ENCODE results near the gene ANKS1B.

DNA sequence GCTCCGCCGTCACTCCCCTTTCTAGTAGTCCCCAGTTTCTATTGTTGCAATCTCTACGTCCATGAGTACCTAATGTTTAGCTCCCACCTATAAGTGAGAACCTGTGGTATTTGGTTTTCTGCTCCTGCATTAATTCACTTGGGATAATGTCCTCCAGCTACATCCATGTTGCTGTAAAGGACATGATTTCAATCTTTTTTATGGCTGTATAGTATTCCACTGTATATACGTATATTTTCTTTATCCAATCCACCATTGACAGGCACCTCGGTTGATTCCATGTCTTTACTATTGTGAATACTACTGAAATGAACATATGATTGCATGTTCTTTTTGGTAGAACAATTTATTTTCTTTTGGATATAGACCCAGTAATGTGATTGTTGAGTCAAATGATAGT lies 114.7 kb downstream of the ANKS1B start:
- TF ChIP-seq, protein P1, sequence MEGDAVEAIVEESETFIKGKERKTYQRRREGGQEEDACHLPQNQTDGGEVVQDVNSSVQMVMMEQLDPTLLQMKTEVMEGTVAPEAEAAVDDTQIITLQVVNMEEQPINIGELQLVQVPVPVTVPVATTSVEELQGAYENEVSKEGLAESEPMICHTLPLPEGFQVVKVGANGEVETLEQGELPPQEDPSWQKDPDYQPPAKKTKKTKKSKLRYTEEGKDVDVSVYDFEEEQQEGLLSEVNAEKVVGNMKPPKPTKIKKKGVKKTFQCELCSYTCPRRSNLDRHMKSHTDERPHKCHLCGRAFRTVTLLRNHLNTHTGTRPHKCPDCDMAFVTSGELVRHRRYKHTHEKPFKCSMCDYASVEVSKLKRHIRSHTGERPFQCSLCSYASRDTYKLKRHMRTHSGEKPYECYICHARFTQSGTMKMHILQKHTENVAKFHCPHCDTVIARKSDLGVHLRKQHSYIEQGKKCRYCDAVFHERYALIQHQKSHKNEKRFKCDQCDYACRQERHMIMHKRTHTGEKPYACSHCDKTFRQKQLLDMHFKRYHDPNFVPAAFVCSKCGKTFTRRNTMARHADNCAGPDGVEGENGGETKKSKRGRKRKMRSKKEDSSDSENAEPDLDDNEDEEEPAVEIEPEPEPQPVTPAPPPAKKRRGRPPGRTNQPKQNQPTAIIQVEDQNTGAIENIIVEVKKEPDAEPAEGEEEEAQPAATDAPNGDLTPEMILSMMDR (IDR thresholded peaks at IDR 0.05), result no peak
- TF ChIP-seq ZBTB21 (CRISPR knock-in tag; IDR thresholded peaks at IDR 0.05; ENCODE audit: borderline replicate concordance), result no peak
- no peak for TF ChIP-seq PRRX2 (CRISPR knock-in tag; IDR thresholded peaks at IDR 0.05)
- no peak for TF ChIP-seq JUN (CRISPR knock-in tag; IDR thresholded peaks at IDR 0.05)
- no peak for TF ChIP-seq AFF4 (CRISPR knock-in tag; IDR thresholded peaks at IDR 0.05; ENCODE audit: borderline replicate concordance)
